ENCODE data around the gene PDGFB. TPM values are rescaled to one million over a fixed set of nuclear protein-coding genes. Genes with fewer than 3 reads are reported as not detected.

The PDGFB gene
- total and polyA plus RNA-seq, 2 of the 4 experiments (the other 2 are of a cell fraction) = 0.07 TPM; not detected in 1

DNA sequence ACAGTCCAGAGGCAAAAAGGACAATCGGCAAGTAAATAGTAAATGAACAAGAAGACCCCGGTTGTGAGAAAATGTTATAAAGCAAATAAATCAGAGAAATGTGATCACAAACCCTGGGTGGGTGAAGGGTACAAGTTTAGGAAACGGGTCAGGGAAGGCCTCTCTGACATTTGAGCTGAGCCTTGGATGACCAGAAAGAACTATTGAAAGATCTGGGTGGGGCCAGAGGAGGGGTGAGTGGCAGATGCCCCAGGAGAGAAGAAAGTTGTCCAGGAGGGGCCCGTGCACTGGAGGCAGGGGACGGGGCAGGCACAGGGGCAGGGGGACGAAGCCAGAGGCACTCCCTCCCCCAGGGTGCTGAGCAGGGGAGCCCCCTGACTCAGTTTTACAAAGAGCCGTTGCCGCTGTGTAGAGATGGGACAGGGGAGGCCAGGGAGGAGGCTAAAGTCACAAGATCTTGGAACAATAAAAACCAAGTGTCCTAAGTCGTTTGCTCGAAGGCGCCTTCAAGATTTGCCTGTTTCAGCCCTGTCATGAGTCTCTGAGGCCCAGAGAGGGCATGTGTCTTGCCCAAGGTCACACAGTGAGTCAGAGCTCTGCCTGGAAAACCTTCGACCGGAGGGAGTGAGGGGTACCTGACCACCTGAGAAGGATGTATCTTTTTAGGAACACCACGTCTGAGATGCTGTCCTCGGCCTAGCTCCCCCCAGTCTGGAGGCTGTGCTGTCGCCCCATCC is 10.8 kb upstream of the PDGFB start:
- WGBS, 2 experiments (ENCODE audit: extremely low coverage in 2 of 2, insufficient read length in 1 of 2) = 93% methylated on average over 6 of the region's 16 CpGs; no CpG with 5 or more reads in 1 of the 2 experiments
- TF ChIP-seq MXI1 (IDR thresholded peaks at IDR 0.05; ENCODE audit: borderline replicate concordance, low read depth, low read length) (no peak), RFX5 (IDR thresholded peaks at IDR 0.05; ENCODE audit: low read depth, low read length) (no peak), CEBPB (IDR thresholded peaks at IDR 0.05; ENCODE audit: low read depth, low read length) (no peak), BHLHE40 (IDR thresholded peaks at IDR 0.05; ENCODE audit: low read depth, low read length) (no peak), RAD21 (IDR thresholded peaks at IDR 0.05; ENCODE audit: low read length) (no peak), MAFK (IDR thresholded peaks at IDR 0.05; ENCODE audit: low read depth, low read length) (no peak), POLR2A (IDR thresholded peaks at IDR 0.05; ENCODE audit: low read depth, low read length) (no peak), NFE2L2 (IDR thresholded peaks at IDR 0.05; ENCODE audit: low read depth, low read length) (no peak), CHD1 (IDR thresholded peaks at IDR 0.05; ENCODE audit: low read depth, low read length) (no peak), MAZ (IDR thresholded peaks at IDR 0.05; ENCODE audit: borderline replicate concordance, low read depth, low read length) (no peak)
- TF ChIP-seq, protein P1, sequence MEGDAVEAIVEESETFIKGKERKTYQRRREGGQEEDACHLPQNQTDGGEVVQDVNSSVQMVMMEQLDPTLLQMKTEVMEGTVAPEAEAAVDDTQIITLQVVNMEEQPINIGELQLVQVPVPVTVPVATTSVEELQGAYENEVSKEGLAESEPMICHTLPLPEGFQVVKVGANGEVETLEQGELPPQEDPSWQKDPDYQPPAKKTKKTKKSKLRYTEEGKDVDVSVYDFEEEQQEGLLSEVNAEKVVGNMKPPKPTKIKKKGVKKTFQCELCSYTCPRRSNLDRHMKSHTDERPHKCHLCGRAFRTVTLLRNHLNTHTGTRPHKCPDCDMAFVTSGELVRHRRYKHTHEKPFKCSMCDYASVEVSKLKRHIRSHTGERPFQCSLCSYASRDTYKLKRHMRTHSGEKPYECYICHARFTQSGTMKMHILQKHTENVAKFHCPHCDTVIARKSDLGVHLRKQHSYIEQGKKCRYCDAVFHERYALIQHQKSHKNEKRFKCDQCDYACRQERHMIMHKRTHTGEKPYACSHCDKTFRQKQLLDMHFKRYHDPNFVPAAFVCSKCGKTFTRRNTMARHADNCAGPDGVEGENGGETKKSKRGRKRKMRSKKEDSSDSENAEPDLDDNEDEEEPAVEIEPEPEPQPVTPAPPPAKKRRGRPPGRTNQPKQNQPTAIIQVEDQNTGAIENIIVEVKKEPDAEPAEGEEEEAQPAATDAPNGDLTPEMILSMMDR (conservative IDR thresholded peaks at IDR 0.05; ENCODE audit: low read depth, low read length) = no peak
- TF ChIP-seq, protein P2, sequence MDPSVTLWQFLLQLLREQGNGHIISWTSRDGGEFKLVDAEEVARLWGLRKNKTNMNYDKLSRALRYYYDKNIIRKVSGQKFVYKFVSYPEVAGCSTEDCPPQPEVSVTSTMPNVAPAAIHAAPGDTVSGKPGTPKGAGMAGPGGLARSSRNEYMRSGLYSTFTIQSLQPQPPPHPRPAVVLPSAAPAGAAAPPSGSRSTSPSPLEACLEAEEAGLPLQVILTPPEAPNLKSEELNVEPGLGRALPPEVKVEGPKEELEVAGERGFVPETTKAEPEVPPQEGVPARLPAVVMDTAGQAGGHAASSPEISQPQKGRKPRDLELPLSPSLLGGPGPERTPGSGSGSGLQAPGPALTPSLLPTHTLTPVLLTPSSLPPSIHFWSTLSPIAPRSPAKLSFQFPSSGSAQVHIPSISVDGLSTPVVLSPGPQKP (IDR thresholded peaks at IDR 0.05; ENCODE audit: borderline replicate concordance, low read depth, low read length) = no peak
- TF ChIP-seq, protein P3, sequence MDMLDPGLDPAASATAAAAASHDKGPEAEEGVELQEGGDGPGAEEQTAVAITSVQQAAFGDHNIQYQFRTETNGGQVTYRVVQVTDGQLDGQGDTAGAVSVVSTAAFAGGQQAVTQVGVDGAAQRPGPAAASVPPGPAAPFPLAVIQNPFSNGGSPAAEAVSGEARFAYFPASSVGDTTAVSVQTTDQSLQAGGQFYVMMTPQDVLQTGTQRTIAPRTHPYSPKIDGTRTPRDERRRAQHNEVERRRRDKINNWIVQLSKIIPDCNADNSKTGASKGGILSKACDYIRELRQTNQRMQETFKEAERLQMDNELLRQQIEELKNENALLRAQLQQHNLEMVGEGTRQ (IDR thresholded peaks at IDR 0.05; ENCODE audit: low read depth, low read length) = no peak
- H3K27ac ChIP-seq (ENCODE audit: insufficient read depth, low read length) = peak overlapping the region; percentile 41
- no peak for ATAC-seq (ENCODE audit: low read depth)
- no peaks in the 10 kb centered on the region for H3K36me3 ChIP-seq (ENCODE audit: control insufficient read depth, insufficient read depth, low read length)
- BruUV-seq (replicated peaks) = no TSS peak
- peak overlapping the region; percentile 97 for H4K5ac ChIP-seq (ENCODE audit: low read depth, low read length)
- H3K56ac ChIP-seq (ENCODE audit: extremely low read depth, insufficient read depth, low read length) = peak overlapping the region; percentile 23; the same call in 1 of the 2 replicates
- no peaks in the 10 kb centered on the region for H3K9me3 ChIP-seq (ENCODE audit: control insufficient read depth, insufficient read depth, low read length)
- H4K20me1 ChIP-seq (ENCODE audit: insufficient read depth, low read length) = no peaks in the 10 kb centered on the region
- DNase-seq = no peak
- H2BK120ac ChIP-seq (ENCODE audit: low read depth, low read length) = peak overlapping the region; percentile 98
- ChIA-PET CTCF (no interaction called here), POLR2A (ENCODE audit: unreplicated experiment) (no interaction called here)
- H2AFZ ChIP-seq (replicated peaks; ENCODE audit: low read length, poor library complexity) = peak overlapping the region; percentile 90
- peaks cover 0 to 18% of the 10 kb centered on the region in 2 experiments; a peak in 1 of 4 replicates for H3K79me1 ChIP-seq (ENCODE audit: low read depth in 1 of 2, low read length in 2 of 2)
- H4K8ac ChIP-seq (ENCODE audit: low read depth in 2 of 2, low read length in 2 of 2) = peak overlapping the region; percentile 34 to 91
- H2BK15ac ChIP-seq (ENCODE audit: low read depth, low read length) = peak overlapping the region; percentile 74; the same call in 1 of the 3 replicates
- H4K91ac ChIP-seq (ENCODE audit: insufficient read depth, low read depth, low read length) = peak overlapping the region; percentile 92
- H2BK5ac ChIP-seq (ENCODE audit: low read depth, low read length, poor library complexity, severe bottlenecking) = peak overlapping the region; percentile 91
- H2AK9ac ChIP-seq (replicated peaks; ENCODE audit: low read depth, low read length, poor library complexity) = peak overlapping the region; percentile 80
- H2BK20ac ChIP-seq (ENCODE audit: low read depth, low read length) = peak overlapping the region; percentile 94
- in situ Hi-C loops (cut with MboI; ENCODE audit: low sequenced_read_pairs) (no loop called here), dilution Hi-C loops (cut with HindIII; ENCODE audit: low sequenced_read_pairs, unreplicated experiment) (no loop called here), intact Hi-C loops (cut with micrococcal nuclease) (no loop called here)
- peak overlapping the region; percentile 57; the same call in 1 of the 2 replicates for H3K23ac ChIP-seq (ENCODE audit: low read depth, low read length)
- peaks cover 20% of the 10 kb centered on the region for H3K9me1 ChIP-seq (ENCODE audit: insufficient read depth, low read length)
- H3K4me2 ChIP-seq (ENCODE audit: low read depth, low read length) = no peak overlapping the region
- H2AK5ac ChIP-seq (ENCODE audit: low read depth, low read length) = peak overlapping the region; percentile 32
- H3K14ac ChIP-seq (replicated peaks; ENCODE audit: low read depth, low read length) = peak overlapping the region; percentile 79
- H3K18ac ChIP-seq (ENCODE audit: low read depth, low read length) = peak overlapping the region; percentile 91
- H3K27me3 ChIP-seq (ENCODE audit: control insufficient read depth, insufficient read depth, low read length) = no peaks in the 10 kb centered on the region
- H3K4me1 ChIP-seq (ENCODE audit: control insufficient read depth, insufficient read depth, low read length) = peaks cover 32% of the 10 kb centered on the region
- peak overlapping the region; percentile 94 for H3K4ac ChIP-seq (ENCODE audit: low read depth, low read length)
- H3K9ac ChIP-seq (ENCODE audit: low read depth, low read length) = peak overlapping the region; percentile 7; the same call in 1 of the 2 replicates
- H3K4me3 ChIP-seq (ENCODE audit: insufficient read depth, low read depth, low read length) = no peak overlapping the region

Measured in IMR-90 (cell line).